Body of pancreas (tissue), 4 donors: ENCODE results near the gene TRMU. TPM values are rescaled to one million over a fixed set of nuclear protein-coding genes. Genes with fewer than 3 reads are reported as not detected.

ENCODE experiments used
- ATAC-seq: fragments of 150-250 bp; one replicate; pipeline ENCODE4 v1.9.1; 2016
- DNase-seq, 4 donors: peaks; one replicate each; pipeline ENCODE4 v3.0.0-alpha.2; 2019
- H3K27ac ChIP-seq, 4 donors: fragments of 200-600 bp; sonication (generic); 1 replicate in 3 of 4; 2 replicates in 1 of 4; pipeline versions ENCODE4 v1.5.1 to v1.6.1; 2016 to 2019; ENCODE audit warnings: mild to moderate bottlenecking in 1 of 4, mixed read lengths in 1 of 4, moderate library complexity in 1 of 4
- H3K27me3 ChIP-seq, 2 donors: fragments of 200-600 bp; sonication (generic); one replicate each; pipeline ENCODE4 v1.6.0; 2016; ENCODE audit warnings: mild to moderate bottlenecking in 1 of 2
- H3K36me3 ChIP-seq, 2 donors: fragments of 200-600 bp; sonication (generic); replicated peaks in 1 of 2; 2 replicates each; pipeline ENCODE4 v1.5.1; 2016; ENCODE audit warnings: low read depth in 2 of 2; ENCODE audit not compliant: insufficient read depth in 1 of 2
- H3K4me1 ChIP-seq: fragments of 200-600 bp; sonication (generic); one replicate; pipeline ENCODE4 v1.6.0; 2016
- H3K4me3 ChIP-seq, 2 donors: fragments of 200-600 bp; sonication (generic); 1 replicate in 1 of 2; 2 replicates in 1 of 2; pipeline ENCODE4 v1.5.1; 2016 to 2019
- H3K9me3 ChIP-seq, 3 donors: fragments of 200-600 bp; sonication (generic); 1 replicate in 2 of 3; 2 replicates in 1 of 3; pipeline ENCODE4 v1.5.1; 2016
- POLR2A ChIP-seq, 3 donors: fragments of 450-650 bp; IDR thresholded peaks; one replicate each; pipeline ENCODE4 v1.6.1; 2016; ENCODE audit warnings: antibody characterized with exemption in 3 of 3, mild to moderate bottlenecking in 2 of 3
- WGBS, 2 donors: methylation state at CpG; one replicate each; pipeline ENCODE4 v1.1.5; 2017; 5-methylcytosine and 5-hydroxymethylcytosine counted together
- intact Hi-C: fragments of 100-400 bp; cut with DNase I; formaldehyde crosslinking; loops from one replicate; pipeline ENCODE4 v1.15.1; 2023
- total RNA-seq, 2 donors: library from RNA; depleted of rRNA; stranded (reverse); fragments of >200 nt; gene quantifications; one replicate each; pipeline ENCODE4 v1.1.0, GENCODE V29; 2016
- TF ChIP-seq, protein P1 (sequence below), 7 experiments: fragments of 450-650 bp in 4 of 7; fragments of 200-600 bp in 3 of 7; sonication (generic) in 3 of 7; IDR thresholded peaks; one replicate each; pipeline ENCODE4 v1.5.1; 2016 to 2019; ENCODE audit warnings: antibody characterized with exemption in 7 of 7

TRMU gene
- total RNA-seq, 2 donors from 2014 or later, result 34.2 to 43.5 TPM

DNA sequence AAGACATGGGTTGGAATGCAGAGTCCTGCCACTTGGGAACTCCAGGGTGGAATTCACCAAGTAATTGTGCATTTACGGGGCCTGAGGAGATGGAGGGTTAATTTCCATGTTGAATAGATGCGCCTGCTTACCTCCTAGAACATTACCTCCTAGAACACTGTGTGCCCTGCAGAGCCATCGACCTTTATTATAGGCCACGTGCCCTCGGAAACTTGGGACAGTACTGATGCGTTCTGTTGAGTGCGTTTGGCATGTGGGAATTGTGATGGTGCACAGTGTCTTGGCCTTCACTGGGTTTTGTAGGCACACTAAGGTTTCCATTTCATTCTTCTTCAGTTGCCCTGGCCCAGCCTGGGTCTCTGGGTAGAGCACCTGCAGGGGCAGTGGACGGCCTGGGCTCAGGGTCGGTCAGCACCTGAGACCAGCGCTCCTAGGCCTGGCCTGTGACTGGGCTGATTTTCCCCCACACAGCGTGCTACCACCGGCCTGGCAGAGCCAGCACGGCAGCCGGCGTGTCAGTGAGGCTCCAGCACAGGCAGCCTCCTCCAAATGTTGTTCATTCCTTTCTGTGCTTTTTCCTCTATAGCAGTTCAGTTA, 12.7 kb downstream of the TRMU start:
- TF ChIP-seq, protein P1, sequence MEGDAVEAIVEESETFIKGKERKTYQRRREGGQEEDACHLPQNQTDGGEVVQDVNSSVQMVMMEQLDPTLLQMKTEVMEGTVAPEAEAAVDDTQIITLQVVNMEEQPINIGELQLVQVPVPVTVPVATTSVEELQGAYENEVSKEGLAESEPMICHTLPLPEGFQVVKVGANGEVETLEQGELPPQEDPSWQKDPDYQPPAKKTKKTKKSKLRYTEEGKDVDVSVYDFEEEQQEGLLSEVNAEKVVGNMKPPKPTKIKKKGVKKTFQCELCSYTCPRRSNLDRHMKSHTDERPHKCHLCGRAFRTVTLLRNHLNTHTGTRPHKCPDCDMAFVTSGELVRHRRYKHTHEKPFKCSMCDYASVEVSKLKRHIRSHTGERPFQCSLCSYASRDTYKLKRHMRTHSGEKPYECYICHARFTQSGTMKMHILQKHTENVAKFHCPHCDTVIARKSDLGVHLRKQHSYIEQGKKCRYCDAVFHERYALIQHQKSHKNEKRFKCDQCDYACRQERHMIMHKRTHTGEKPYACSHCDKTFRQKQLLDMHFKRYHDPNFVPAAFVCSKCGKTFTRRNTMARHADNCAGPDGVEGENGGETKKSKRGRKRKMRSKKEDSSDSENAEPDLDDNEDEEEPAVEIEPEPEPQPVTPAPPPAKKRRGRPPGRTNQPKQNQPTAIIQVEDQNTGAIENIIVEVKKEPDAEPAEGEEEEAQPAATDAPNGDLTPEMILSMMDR (IDR thresholded peaks at IDR 0.05), result no peak
- TF ChIP-seq POLR2A (IDR thresholded peaks at IDR 0.05), result no peak
- Histone ChIP-seq H3K27me3 (no peaks in the 10 kb centered on the region), H3K4me1 (peaks cover 71% of the 10 kb centered on the region), H3K36me3 (peaks cover 6 to 15% of the 10 kb centered on the region in 2 donors), H3K27ac (peak overlapping the region in 3 of 4 donors; percentile 53 to 82 (median 80)), H3K9me3 (no peaks in the 10 kb centered on the region), H3K4me3 (no peak overlapping the region)
- 83 to 91% methylated on average over 6 to 13 of the region's 15 CpGs for WGBS, 2 donors
- no peak for DNase-seq
- ATAC-seq, result no peak
- intact Hi-C loops, result no loop called here

DNA sequence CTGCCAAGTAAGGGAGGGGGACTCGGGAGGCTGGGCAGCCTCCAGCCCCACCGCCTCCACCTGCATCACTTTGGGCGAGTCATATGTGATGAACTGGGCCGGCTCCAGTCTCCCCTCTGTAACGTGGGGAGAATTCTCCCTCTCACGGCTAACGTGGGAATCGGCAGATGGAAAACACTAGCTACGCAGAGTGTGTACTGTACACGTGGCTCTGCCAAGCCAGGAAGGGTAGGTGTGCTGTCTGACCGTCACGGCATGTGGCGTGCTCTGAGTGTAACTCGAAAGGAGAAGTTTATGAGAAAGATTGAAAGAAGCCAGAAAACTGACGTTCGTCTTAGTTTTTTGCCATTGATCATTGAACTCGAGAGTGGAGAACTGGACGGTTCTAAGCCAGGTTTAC, 13.7 kb downstream of the TRMU start:
- intact Hi-C loops, result no loop called here
- ATAC-seq (peak; percentile 61), DNase-seq (peak; percentile 75 to 84 (median 82))
- peaks cover 81% of the 10 kb centered on the region for H3K4me1 ChIP-seq
- WGBS, 2 donors, result 27 to 36% methylated on average over 13 to 18 of the region's 18 CpGs
- H3K9me3 ChIP-seq, result no peaks in the 10 kb centered on the region
- H3K27me3 ChIP-seq, result no peaks in the 10 kb centered on the region
- peaks cover 9 to 12% of the 10 kb centered on the region in 2 donors for H3K36me3 ChIP-seq
- TF ChIP-seq, protein P1 (IDR thresholded peaks at IDR 0.05), result peak in 2 of 7 experiments; percentile 21 to 29
- peak in 1 of 3 donors; percentile 11 for TF ChIP-seq POLR2A (IDR thresholded peaks at IDR 0.05)
- H3K4me3 ChIP-seq, result no peak overlapping the region
- peak overlapping the region; percentile 53 to 82 (median 75) for H3K27ac ChIP-seq

DNA sequence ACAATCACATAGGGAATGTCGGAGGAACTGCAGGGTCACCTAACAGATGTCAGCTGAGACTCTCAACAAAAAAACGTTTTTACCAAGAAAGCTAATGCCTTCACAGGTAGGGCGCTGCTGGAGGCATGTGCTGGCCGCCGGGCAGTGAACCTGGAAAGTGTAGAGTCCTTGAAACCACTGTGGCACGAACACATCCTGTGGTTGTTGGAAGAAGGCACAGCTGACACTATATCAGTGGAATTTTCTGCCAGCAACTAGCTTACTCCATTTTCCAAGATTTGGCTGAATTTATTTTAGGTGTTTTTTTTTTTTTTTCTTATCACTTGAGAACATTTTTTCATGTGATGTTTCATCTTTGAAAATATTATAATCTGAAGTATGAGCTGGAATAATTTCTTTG, 14.2 kb downstream of the TRMU start:
- Histone ChIP-seq H3K36me3 (peaks cover 9 to 12% of the 10 kb centered on the region in 2 donors), H3K27me3 (no peaks in the 10 kb centered on the region), H3K4me1 (peaks cover 85% of the 10 kb centered on the region), H3K27ac (peak overlapping the region; percentile 53 to 82 (median 75)), H3K4me3 (no peak overlapping the region), H3K9me3 (no peaks in the 10 kb centered on the region)
- peak; percentile 20 for ATAC-seq
- 23 to 31% methylated on average over 6 of the region's 6 CpGs for WGBS, 2 donors
- DNase-seq, result peak in 3 of 4 donors; percentile 67 to 69 (median 67)
- intact Hi-C loops, result no loop called here
- TF ChIP-seq POLR2A (IDR thresholded peaks at IDR 0.05), result no peak
- TF ChIP-seq, protein P1 (IDR thresholded peaks at IDR 0.05), result no peak

DNA sequence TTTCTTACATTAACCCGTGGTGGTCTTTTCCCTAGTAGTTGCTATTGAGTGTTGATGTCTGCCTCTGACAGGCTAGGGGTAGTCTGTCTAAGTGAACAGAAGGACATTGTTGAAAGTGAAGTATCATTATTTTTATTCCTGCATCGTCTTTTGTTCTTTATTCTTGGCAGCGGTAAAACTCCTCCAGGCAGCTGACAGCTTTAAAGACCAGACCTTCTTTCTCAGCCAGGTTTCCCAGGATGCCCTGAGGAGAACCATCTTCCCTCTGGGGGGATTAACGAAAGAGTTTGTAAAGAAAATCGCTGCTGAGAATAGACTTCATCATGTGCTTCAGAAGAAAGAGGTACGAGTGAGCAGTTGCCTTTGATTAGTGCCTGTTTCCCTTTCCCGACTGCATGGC, 14.6 kb downstream of the TRMU start:
- Histone ChIP-seq H3K4me1 (peaks cover 90% of the 10 kb centered on the region), H3K27me3 (no peaks in the 10 kb centered on the region), H3K9me3 (no peaks in the 10 kb centered on the region), H3K27ac (peak overlapping the region; percentile 25 to 82 (median 66)), H3K36me3 (peaks cover 9 to 11% of the 10 kb centered on the region in 2 donors), H3K4me3 (no peak overlapping the region)
- 53 to 57% methylated on average over 7 of the region's 7 CpGs for WGBS, 2 donors
- intact Hi-C loops, result no loop called here
- DNase-seq, result no peak
- ATAC-seq, result no peak
- no peak for TF ChIP-seq POLR2A (IDR thresholded peaks at IDR 0.05)
- TF ChIP-seq, protein P1 (IDR thresholded peaks at IDR 0.05), result no peak

DNA sequence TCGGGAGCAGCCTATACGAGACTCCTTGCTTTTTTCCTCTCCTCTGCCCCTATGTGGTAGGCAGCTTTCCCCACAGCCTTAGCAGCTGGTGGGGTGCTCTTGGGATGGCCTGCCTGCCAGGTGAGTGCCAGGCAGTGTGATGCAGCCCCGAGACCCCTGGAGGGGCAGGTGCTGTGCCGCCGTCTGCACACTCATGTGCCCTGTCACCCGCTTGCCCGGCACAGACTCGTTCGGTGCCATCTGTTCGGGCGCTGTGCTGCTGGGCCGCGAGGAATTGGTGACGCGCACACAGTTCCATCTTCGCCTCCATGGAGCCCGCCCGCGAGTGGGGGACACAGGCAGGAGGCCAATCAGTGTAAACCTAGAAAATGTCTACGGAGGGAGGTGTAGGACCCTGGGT, 15.1 kb downstream of the TRMU start:
- H3K9me3 ChIP-seq, result no peaks in the 10 kb centered on the region
- intact Hi-C loops, result no loop called here
- H3K36me3 ChIP-seq, result peaks cover 9 to 11% of the 10 kb centered on the region in 2 donors

More for the DNA sequence above, 15.1 kb downstream of the TRMU start:
- ATAC-seq, result no peak
- Histone ChIP-seq H3K4me3 (no peak overlapping the region), H3K4me1 (peaks cover 90% of the 10 kb centered on the region), H3K27ac (peak overlapping the region in 3 of 4 donors; percentile 25 to 82 (median 53)), H3K27me3 (no peaks in the 10 kb centered on the region)
- WGBS, 2 donors, result 88 to 93% methylated on average over 12 to 18 of the region's 20 CpGs
- no peak for DNase-seq
- no peak for TF ChIP-seq POLR2A (IDR thresholded peaks at IDR 0.05)
- TF ChIP-seq, protein P1 (IDR thresholded peaks at IDR 0.05), result no peak
